Loucy (cell line): Measurements from ENCODE around the gene GPR82.

Experiments
- H2AFZ ChIP-seq: fragments of 200-600 bp; sonication (generic); 2 replicates; pipeline ENCODE4 v1.6.0; 2016; ENCODE audit warnings: antibody characterized with exemption, mild to moderate bottlenecking, low read length, moderate library complexity
- H3F3A ChIP-seq: fragments of 200-600 bp; 2 replicates; pipeline ENCODE4 v1.6.0; 2016; ENCODE audit warnings: antibody characterized with exemption, low read depth, mild to moderate bottlenecking
- H3K27me3 ChIP-seq: fragments of 200-600 bp; sonication (generic); 2 replicates; pipeline ENCODE4 v1.6.1; 2014; ENCODE audit warnings: low read length, mild to moderate bottlenecking; ENCODE audit not compliant: insufficient read depth, poor library complexity, severe bottlenecking
- H3K36me3 ChIP-seq: fragments of 200-600 bp; sonication (generic); 2 replicates; pipeline ENCODE4 v1.6.1; 2016; ENCODE audit warnings: low read length; ENCODE audit not compliant: insufficient read depth
- H3K4me1 ChIP-seq: fragments of 200-600 bp; sonication (generic); 2 replicates; pipeline ENCODE4 v1.5.1; 2014; ENCODE audit warnings: low read length, mild to moderate bottlenecking; ENCODE audit not compliant: insufficient read depth, poor library complexity, severe bottlenecking
- H3K4me2 ChIP-seq: fragments of 200-600 bp; sonication (generic); 2 replicates; pipeline ENCODE4 v1.6.0; 2014; ENCODE audit warnings: antibody characterized with exemption, low read length, low read depth, mild to moderate bottlenecking; ENCODE audit not compliant: poor library complexity, severe bottlenecking
- H3K4me3 ChIP-seq: fragments of 200-600 bp; sonication (generic); 2 replicates; pipeline ENCODE4 v1.5.1; 2014; ENCODE audit warnings: low read length, mild to moderate bottlenecking, mixed read lengths; ENCODE audit not compliant: poor library complexity, severe bottlenecking
- H3K79me2 ChIP-seq: fragments of 200-600 bp; sonication (generic); 2 replicates; pipeline ENCODE4 v1.6.1; 2014; ENCODE audit warnings: low read length; ENCODE audit not compliant: insufficient read depth
- H3K9ac ChIP-seq: fragments of 200-600 bp; sonication (generic); 2 replicates; pipeline ENCODE4 v1.6.0; 2014; ENCODE audit warnings: mild to moderate bottlenecking, low read depth, low read length, moderate library complexity; ENCODE audit not compliant: poor library complexity, severe bottlenecking
- H3K9me2 ChIP-seq: fragments of 200-600 bp; sonication (generic); replicated peaks from 2 replicates; pipeline ENCODE4 v1.6.1; 2016; ENCODE audit warnings: low read depth, low read length, mixed read lengths
- H3K9me3 ChIP-seq: fragments of 200-600 bp; sonication (generic); 2 replicates; pipeline ENCODE4 v1.6.1; 2014; ENCODE audit warnings: mild to moderate bottlenecking, antibody characterized with exemption, low read length, low read depth; ENCODE audit not compliant: insufficient read depth
- H4K20me1 ChIP-seq: fragments of 200-600 bp; sonication (generic); 2 replicates; pipeline ENCODE4 v1.6.0; 2014; ENCODE audit warnings: antibody characterized with exemption, low read length, mild to moderate bottlenecking; ENCODE audit not compliant: insufficient read depth, poor library complexity, severe bottlenecking
- EZH2phosphoT487 ChIP-seq: fragments of 200-600 bp; IDR thresholded peaks from 2 replicates; pipeline ENCODE4 v1.6.1; 2018; ENCODE audit warnings: antibody characterized with exemption, mild to moderate bottlenecking, moderate library complexity, borderline replicate concordance
- TF ChIP-seq, protein P1 (sequence below): fragments of 200-600 bp; sonication (generic); conservative IDR thresholded peaks from 2 replicates; pipeline ENCODE4 v1.5.1; 2014; ENCODE audit warnings: mild to moderate bottlenecking, antibody characterized with exemption, low read length

The GPR82 gene

DNA sequence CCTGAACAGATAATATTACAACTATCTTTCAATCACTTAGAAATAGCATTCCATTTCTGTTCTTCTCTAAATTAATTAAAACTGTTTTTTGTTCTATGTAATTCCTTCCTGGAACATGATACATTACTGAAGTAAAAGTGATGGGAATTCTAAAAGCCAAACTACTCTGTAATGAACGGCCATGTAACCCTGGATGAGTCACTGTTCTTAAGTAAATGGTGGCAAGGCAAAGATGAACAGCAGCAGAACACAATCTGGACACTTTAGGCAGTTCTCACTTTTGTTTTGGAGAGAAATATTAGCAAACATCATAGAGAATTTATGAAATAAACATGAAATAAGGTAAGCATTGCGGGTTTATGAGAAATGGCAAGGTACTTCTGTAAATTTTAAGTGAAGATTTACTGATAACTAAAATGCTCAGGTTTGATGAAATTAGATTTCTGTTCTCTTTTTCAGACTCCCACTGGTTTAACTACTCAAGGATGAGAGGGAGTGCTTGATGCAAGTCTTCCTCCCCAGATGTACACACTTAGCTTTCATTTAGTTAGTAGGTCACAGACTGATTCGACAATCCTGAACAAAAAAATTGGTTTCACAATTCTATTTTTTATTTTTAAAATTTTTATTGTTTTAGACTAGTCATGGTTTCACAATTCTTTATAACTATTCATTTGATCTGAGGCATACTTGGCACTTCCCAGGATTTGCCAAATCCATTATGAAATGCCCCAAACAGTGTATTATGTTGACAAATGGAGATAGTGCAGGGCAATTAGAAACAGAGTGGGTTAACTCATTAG lies 964 bp upstream of the GPR82 start:
- Histone ChIP-seq H2AFZ (no peak overlapping the region), H3F3A (peaks cover 3% of the 10 kb centered on the region; the same call in 1 of the 2 replicates), H3K9ac (no peak overlapping the region), H3K9me2 (no peaks in the 10 kb centered on the region), H3K9me3 (no peaks in the 10 kb centered on the region), H4K20me1 (no peaks in the 10 kb centered on the region), H3K27me3 (no peaks in the 10 kb centered on the region), H3K4me2 (no peak overlapping the region), H3K36me3 (no peaks in the 10 kb centered on the region), H3K79me2 (no peaks in the 10 kb centered on the region), H3K4me3 (no peak overlapping the region), H3K4me1 (peaks cover 17% of the 10 kb centered on the region)
- TF ChIP-seq EZH2phosphoT487: no peak
- TF ChIP-seq, protein P1, sequence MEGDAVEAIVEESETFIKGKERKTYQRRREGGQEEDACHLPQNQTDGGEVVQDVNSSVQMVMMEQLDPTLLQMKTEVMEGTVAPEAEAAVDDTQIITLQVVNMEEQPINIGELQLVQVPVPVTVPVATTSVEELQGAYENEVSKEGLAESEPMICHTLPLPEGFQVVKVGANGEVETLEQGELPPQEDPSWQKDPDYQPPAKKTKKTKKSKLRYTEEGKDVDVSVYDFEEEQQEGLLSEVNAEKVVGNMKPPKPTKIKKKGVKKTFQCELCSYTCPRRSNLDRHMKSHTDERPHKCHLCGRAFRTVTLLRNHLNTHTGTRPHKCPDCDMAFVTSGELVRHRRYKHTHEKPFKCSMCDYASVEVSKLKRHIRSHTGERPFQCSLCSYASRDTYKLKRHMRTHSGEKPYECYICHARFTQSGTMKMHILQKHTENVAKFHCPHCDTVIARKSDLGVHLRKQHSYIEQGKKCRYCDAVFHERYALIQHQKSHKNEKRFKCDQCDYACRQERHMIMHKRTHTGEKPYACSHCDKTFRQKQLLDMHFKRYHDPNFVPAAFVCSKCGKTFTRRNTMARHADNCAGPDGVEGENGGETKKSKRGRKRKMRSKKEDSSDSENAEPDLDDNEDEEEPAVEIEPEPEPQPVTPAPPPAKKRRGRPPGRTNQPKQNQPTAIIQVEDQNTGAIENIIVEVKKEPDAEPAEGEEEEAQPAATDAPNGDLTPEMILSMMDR: no peak

DNA sequence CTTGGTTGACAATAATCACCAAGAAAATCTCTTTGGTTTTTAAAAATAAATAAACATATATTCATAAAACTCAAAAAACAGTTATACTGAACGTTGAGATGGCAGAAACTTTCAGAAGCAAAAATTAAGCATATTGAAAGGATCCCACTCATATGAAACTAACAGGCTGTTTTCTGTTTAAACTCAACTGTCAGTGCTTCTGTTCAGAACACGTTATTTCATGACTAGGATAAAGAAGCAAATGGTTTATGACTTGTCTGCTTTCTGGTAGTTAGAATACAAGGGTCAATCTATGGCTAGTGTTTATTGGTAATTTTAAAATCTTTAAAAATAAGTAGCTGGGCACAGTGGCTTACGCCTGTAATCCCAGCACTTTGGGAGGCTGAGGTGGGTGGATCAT lies 4.1 kb downstream of the GPR82 start:
- Histone ChIP-seq H3K4me2 (no peak overlapping the region), H3K79me2 (no peaks in the 10 kb centered on the region), H3K9me3 (no peaks in the 10 kb centered on the region), H3K27me3 (no peaks in the 10 kb centered on the region), H3K9me2 (no peaks in the 10 kb centered on the region), H3K4me3 (no peak overlapping the region), H4K20me1 (no peaks in the 10 kb centered on the region), H3K9ac (no peak overlapping the region), H3K4me1 (peaks cover 5% of the 10 kb centered on the region), H3K36me3 (no peaks in the 10 kb centered on the region), H3F3A (no peaks in the 10 kb centered on the region), H2AFZ (no peak overlapping the region)
- TF ChIP-seq EZH2phosphoT487: no peak
- TF ChIP-seq, protein P1: no peak

DNA sequence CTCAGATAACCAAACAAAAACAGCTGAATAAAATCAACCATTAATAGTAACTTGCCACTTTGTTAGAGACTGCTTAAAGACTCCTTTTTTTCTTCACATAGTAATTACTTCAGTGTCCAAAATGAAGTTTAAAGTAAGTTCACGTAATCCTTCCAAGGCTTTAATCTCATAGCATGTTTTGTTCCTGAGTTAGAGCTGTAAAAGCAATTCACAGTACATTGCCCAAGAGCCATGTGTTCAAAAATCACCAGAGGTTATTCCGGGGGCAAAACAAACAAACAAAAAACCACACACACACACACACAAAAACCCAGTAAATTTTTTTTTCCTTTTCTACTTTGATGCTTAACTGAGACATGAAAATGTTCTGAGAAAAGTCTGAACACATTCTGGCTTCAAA lies 6.1 kb downstream of the GPR82 start:
- no peaks in the 10 kb centered on the region for H3K9me3 ChIP-seq
- no peak overlapping the region for H3K9ac ChIP-seq
- no peaks in the 10 kb centered on the region for H3F3A ChIP-seq
- no peak for TF ChIP-seq EZH2phosphoT487
- TF ChIP-seq, protein P1: no peak
- H3K36me3 ChIP-seq: no peaks in the 10 kb centered on the region
- no peak overlapping the region for H3K4me2 ChIP-seq
- no peaks in the 10 kb centered on the region for H3K9me2 ChIP-seq
- H3K27me3 ChIP-seq: no peaks in the 10 kb centered on the region
- no peaks in the 10 kb centered on the region for H3K79me2 ChIP-seq
- H4K20me1 ChIP-seq: no peaks in the 10 kb centered on the region
- H2AFZ ChIP-seq: no peak overlapping the region
- no peaks in the 10 kb centered on the region for H3K4me1 ChIP-seq
- H3K4me3 ChIP-seq: no peak overlapping the region
